ENCODE data around the gene PARVA. TPM values are rescaled to one million over a fixed set of nuclear protein-coding genes. Genes with fewer than 3 reads are reported as not detected.

The PARVA gene
- total and polyA plus RNA-seq, 2 of the 8 experiments (the other 6 are each of a cell fraction or from before 2014, with no cell fraction given): 3.1 to 13.5 TPM

DNA sequence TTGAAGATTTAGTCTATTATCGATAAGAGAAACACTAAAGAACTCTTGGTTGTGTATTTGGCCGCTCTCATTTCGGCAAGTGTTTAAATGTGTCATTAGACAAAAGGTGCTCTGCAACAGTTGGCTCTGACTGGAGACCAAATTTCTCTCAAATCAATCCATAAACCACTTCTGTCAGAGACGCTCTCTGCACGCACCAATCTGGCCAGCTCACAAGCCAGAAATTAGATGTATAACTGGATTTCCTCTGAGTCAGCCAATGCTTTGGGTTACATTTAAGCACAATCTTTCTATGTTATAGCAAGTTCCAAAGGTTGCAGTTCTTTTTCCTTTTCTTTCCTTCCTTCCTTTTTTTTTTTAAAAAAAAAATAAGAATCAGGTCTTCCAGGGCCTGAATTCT is 17.6 kb upstream of the PARVA start:
- H4K20me1 ChIP-seq (replicated peaks in 1 of 2; ENCODE audit: control insufficient read depth in 1 of 2, insufficient read depth in 2 of 2, low read length in 2 of 2): no peaks in the 10 kb centered on the region
- H3K79me1 ChIP-seq (ENCODE audit: low read depth, low read length): no peaks in the 10 kb centered on the region
- no peak overlapping the region for H2BK120ac ChIP-seq (replicated peaks; ENCODE audit: low read depth, low read length)
- no peaks in the 10 kb centered on the region for H3K79me2 ChIP-seq (ENCODE audit: control insufficient read depth in 1 of 2, insufficient read depth in 2 of 2, low read length in 2 of 2)
- H3K4me3 ChIP-seq (ENCODE audit: extremely low read depth in 1 of 4, insufficient read depth in 2 of 4, low read depth in 3 of 4, low read length in 4 of 4): no peak overlapping the region
- no peak overlapping the region for H4K91ac ChIP-seq (replicated peaks; ENCODE audit: insufficient read length, low read length)
- DNase-seq (ENCODE audit: low read depth in 1 of 2, low spot score in 2 of 2): no peak
- H3K27me3 ChIP-seq (replicated peaks in 1 of 4; ENCODE audit: control insufficient read depth in 3 of 4, extremely low read depth in 1 of 4, insufficient read depth in 3 of 4, low read length in 3 of 4): no peaks in the 10 kb centered on the region
- H2BK20ac ChIP-seq (ENCODE audit: low read length): no peak overlapping the region
- no peak overlapping the region for H2BK5ac ChIP-seq (ENCODE audit: low read depth, low read length)
- H3K4me2 ChIP-seq (ENCODE audit: insufficient read depth in 1 of 2, low read depth in 2 of 2, low read length in 2 of 2): no peak overlapping the region
- ChIA-PET POLR2A (ENCODE audit: partially characterized antibody) (interaction anchor here (1.0 kb wide), 1 partner anchor 10 kb away, joined by 3 read pairs; no protein-coding TSS in a partner anchor), CTCF (ENCODE audit: partially characterized antibody) (no interaction called here)
- H3K14ac ChIP-seq (ENCODE audit: insufficient read length): no peak overlapping the region
- no peaks in the 10 kb centered on the region for H3K9me3 ChIP-seq (ENCODE audit: insufficient read depth in 2 of 2, low read depth in 1 of 2, low read length in 1 of 2)
- no peak for FAIRE-seq
- H3K27ac ChIP-seq (ENCODE audit: low read depth, low read length): no peak overlapping the region
- H3K36me3 ChIP-seq (ENCODE audit: control insufficient read depth in 2 of 4, insufficient read depth in 4 of 4, low read length in 3 of 4): no peaks in the 10 kb centered on the region
- WGBS, 2 experiments (ENCODE audit: extremely low coverage in 1 of 2, insufficient coverage in 1 of 2, insufficient read length in 1 of 2, insufficient replicate concordance in 2 of 2, low coverage in 1 of 2, low lambda C conversion rate in 2 of 2, missing lambda C conversion rate in 1 of 2): 95% methylated on average over 5 of the region's 5 CpGs; no CpG with 5 or more reads in 1 of the 2 experiments
- no peak overlapping the region for H3K23ac ChIP-seq (ENCODE audit: insufficient read length)
- no peak overlapping the region for H3K18ac ChIP-seq (ENCODE audit: extremely low read depth, low read length)
- H3K23me2 ChIP-seq (ENCODE audit: low read depth, low read length): no peaks in the 10 kb centered on the region
- H2BK12ac ChIP-seq (ENCODE audit: low read depth, low read length): no peak overlapping the region
- H2AFZ ChIP-seq (ENCODE audit: low read length): no peak overlapping the region
- H4K8ac ChIP-seq (ENCODE audit: extremely low read depth, insufficient read depth, low read length): no peak overlapping the region
- H3K4ac ChIP-seq (replicated peaks; ENCODE audit: insufficient read length, low read depth, low read length): no peak overlapping the region
- no peak overlapping the region for H3K9ac ChIP-seq (replicated peaks in 1 of 4; ENCODE audit: extremely low read depth in 1 of 4, low read depth in 3 of 4, low read length in 3 of 4)
- no peaks in the 10 kb centered on the region; a peak in 1 of 7 replicates for H3K4me1 ChIP-seq (replicated peaks in 1 of 4; ENCODE audit: control insufficient read depth in 3 of 4, insufficient read depth in 4 of 4, low read length in 3 of 4)
- no peak overlapping the region for H2BK15ac ChIP-seq (ENCODE audit: low read length)
- no peak overlapping the region for H4K5ac ChIP-seq (ENCODE audit: insufficient read length, low read depth, low read length)
- H3K56ac ChIP-seq (replicated peaks; ENCODE audit: insufficient read length, low read depth, low read length): no peak overlapping the region
- no peak overlapping the region for H2AK5ac ChIP-seq (ENCODE audit: low read depth, low read length)
- no peak for TF ChIP-seq CBX8 (IDR thresholded peaks at IDR 0.05; ENCODE audit: borderline replicate concordance, low read depth, low read length)
- TF ChIP-seq HDAC2 (IDR thresholded peaks at IDR 0.05; ENCODE audit: borderline replicate concordance in 1 of 2, low read depth in 2 of 2, low read length in 2 of 2): no peak
- no peak for TF ChIP-seq TBP (IDR thresholded peaks at IDR 0.05; ENCODE audit: low read depth, low read length)
- TF ChIP-seq BACH1 (IDR thresholded peaks at IDR 0.05; ENCODE audit: low read length): no peak
- no peak for TF ChIP-seq RBBP5 (IDR thresholded peaks at IDR 0.05; ENCODE audit: borderline replicate concordance, low read depth, low read length)
- no peak for TF ChIP-seq EZH2 (IDR thresholded peaks at IDR 0.05; ENCODE audit: low read depth, low read length, severe bottlenecking)
- no peak for TF ChIP-seq BRCA1 (IDR thresholded peaks at IDR 0.05; ENCODE audit: low read depth, low read length)
- TF ChIP-seq RNF2 (IDR thresholded peaks at IDR 0.05; ENCODE audit: borderline replicate concordance, low read depth, low read length, missing control alignments, poor library complexity, severe bottlenecking): no peak
- no peak for TF ChIP-seq CREB1 (IDR thresholded peaks at IDR 0.05)
- no peak for TF ChIP-seq MAFK (IDR thresholded peaks at IDR 0.05; ENCODE audit: low read depth, low read length)
- TF ChIP-seq, protein P1, sequence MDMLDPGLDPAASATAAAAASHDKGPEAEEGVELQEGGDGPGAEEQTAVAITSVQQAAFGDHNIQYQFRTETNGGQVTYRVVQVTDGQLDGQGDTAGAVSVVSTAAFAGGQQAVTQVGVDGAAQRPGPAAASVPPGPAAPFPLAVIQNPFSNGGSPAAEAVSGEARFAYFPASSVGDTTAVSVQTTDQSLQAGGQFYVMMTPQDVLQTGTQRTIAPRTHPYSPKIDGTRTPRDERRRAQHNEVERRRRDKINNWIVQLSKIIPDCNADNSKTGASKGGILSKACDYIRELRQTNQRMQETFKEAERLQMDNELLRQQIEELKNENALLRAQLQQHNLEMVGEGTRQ (IDR thresholded peaks at IDR 0.05; ENCODE audit: low read length): no peak
- no peak for TF ChIP-seq CTBP2 (IDR thresholded peaks at IDR 0.05; ENCODE audit: borderline replicate concordance, insufficient read depth, insufficient read length, low read length)
- TF ChIP-seq SRF (IDR thresholded peaks at IDR 0.05; ENCODE audit: low read depth, low read length): no peak

Measured in H1 (cell line).